ES-I3 (cell line): Measurements from ENCODE around the gene TRPM6.

Experiments used
- H3K36me3 ChIP-seq: 2 replicates; pipeline ENCODE4 v1.6.1; 2013; ENCODE audit warnings: mild to moderate bottlenecking, low read length, control low read depth, moderate library complexity; ENCODE audit not compliant: insufficient read depth
- H3K4me1 ChIP-seq: 2 replicates; pipeline ENCODE4 v1.6.1; 2013; ENCODE audit warnings: mild to moderate bottlenecking, control low read depth, low read length; ENCODE audit not compliant: insufficient read depth
- H3K9ac ChIP-seq: 2 replicates; pipeline ENCODE4 v1.6.1; 2013; ENCODE audit warnings: low read depth, mild to moderate bottlenecking, low read length, moderate library complexity
- H3K9me3 ChIP-seq: 2 replicates; pipeline ENCODE4 v1.6.1; 2013; ENCODE audit warnings: mild to moderate bottlenecking, low read length, moderate library complexity; ENCODE audit not compliant: control insufficient read depth, insufficient read depth

TRPM6 gene

GRCh38 chr9:74674077-74674476 lies 213.6 kb downstream of the TRPM6 start:
- Histone ChIP-seq H3K9ac (no peak overlapping the region), H3K9me3 (no peaks in the 10 kb centered on the region), H3K4me1 (no peaks in the 10 kb centered on the region), H3K36me3 (no peaks in the 10 kb centered on the region)
